A549 (cell line): ENCODE measurements around the gene ZFYVE9.

Experiments
- CHD4 ChIP-seq: fragments of 200-600 bp; sonication (generic); IDR thresholded peaks from 2 replicates; pipeline ENCODE4 v1.6.1; 2016; ENCODE audit warnings: antibody characterized with exemption, mild to moderate bottlenecking, borderline replicate concordance
- ESRRA ChIP-seq: fragments of 150-350 bp; IDR thresholded peaks from 2 replicates; pipeline ENCODE4 v1.6.1; 2014; ENCODE audit warnings: mild to moderate bottlenecking, low read length, borderline replicate concordance
- MYC ChIP-seq: IDR thresholded peaks from 2 replicates; pipeline ENCODE4 v1.6.1; 2012; ENCODE audit warnings: mild to moderate bottlenecking, inconsistent platforms, low read length, improper control_type of control experiment, borderline replicate concordance
- POLR2A ChIP-seq: IDR thresholded peaks from 2 replicates; pipeline ENCODE4 v1.6.1; 2012; ENCODE audit warnings: mild to moderate bottlenecking, low read length
- RARB ChIP-seq: fragments of 250-450 bp; sonication (Bioruptor Pico); IDR thresholded peaks from 2 replicates; pipeline ENCODE4 v1.8.0; 2021; ENCODE audit warnings: mild to moderate bottlenecking, moderate library complexity
- RNF2 ChIP-seq: fragments of 200-600 bp; sonication (generic); IDR thresholded peaks from 2 replicates; pipeline ENCODE4 v1.6.1; 2016; ENCODE audit warnings: low read depth, mild to moderate bottlenecking, antibody characterized with exemption, moderate library complexity, borderline replicate concordance
- SMC3 ChIP-seq: fragments of >200 bp; sonication (Bioruptor Twin); formaldehyde crosslinking; IDR thresholded peaks from 3 replicates; pipeline ENCODE4 v1.6.1; 2018; ENCODE audit warnings: inconsistent platforms
- ZNF302 ChIP-seq: fragments of 250-450 bp; sonication (Bioruptor Pico); IDR thresholded peaks from 2 replicates; pipeline ENCODE4 v1.9.0; 2021; ENCODE audit warnings: inconsistent platforms, mild to moderate bottlenecking, moderate library complexity
- TF ChIP-seq, protein P1 (sequence below): fragments of >200 bp; sonication (Bioruptor Twin); formaldehyde crosslinking; IDR thresholded peaks from 3 replicates; pipeline ENCODE4 v1.5.1; 2016

- no peak for TF ChIP-seq SMC3
- TF ChIP-seq MYC = no peak
- TF ChIP-seq, protein P1, sequence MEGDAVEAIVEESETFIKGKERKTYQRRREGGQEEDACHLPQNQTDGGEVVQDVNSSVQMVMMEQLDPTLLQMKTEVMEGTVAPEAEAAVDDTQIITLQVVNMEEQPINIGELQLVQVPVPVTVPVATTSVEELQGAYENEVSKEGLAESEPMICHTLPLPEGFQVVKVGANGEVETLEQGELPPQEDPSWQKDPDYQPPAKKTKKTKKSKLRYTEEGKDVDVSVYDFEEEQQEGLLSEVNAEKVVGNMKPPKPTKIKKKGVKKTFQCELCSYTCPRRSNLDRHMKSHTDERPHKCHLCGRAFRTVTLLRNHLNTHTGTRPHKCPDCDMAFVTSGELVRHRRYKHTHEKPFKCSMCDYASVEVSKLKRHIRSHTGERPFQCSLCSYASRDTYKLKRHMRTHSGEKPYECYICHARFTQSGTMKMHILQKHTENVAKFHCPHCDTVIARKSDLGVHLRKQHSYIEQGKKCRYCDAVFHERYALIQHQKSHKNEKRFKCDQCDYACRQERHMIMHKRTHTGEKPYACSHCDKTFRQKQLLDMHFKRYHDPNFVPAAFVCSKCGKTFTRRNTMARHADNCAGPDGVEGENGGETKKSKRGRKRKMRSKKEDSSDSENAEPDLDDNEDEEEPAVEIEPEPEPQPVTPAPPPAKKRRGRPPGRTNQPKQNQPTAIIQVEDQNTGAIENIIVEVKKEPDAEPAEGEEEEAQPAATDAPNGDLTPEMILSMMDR = no peak
- TF ChIP-seq ESRRA = no peak
- no peak for TF ChIP-seq ZNF302 (CRISPR knock-in tag)
- TF ChIP-seq RARB (CRISPR knock-in tag) = no peak
- TF ChIP-seq POLR2A = no peak
- no peak for TF ChIP-seq RNF2
- no peak for TF ChIP-seq CHD4
These were observed 26.6 kb downstream of the ZFYVE9 start for GRCh38 chr1:52168373-52169080.
